GM18526 (cell line): ENCODE measurements around the gene SEMA4C.

Experiments used
- POLR2A ChIP-seq: IDR thresholded peaks from 3 replicates; pipeline ENCODE4 v1.6.1; 2011; ENCODE audit not compliant: insufficient read length; ENCODE audit errors: extremely low read depth

Gene SEMA4C

DNA sequence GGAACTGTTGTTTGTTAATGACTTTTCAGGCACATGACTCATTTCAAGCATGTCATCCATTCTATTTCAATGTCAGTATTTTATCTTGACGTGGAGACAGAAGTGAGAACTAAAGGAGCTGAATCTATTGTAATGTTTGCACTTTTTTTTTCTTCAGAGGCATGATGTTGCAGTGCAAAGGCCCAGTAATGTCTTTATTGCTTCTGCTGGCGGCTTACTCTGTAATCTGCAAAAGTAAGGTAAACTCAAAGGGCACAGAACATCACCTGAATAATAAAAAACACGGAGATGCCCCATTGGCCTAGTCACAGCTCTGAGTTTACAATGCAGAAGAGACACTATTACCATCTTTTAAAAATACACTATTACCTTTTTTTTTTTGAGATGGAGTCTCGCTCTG, 56.2 kb downstream of the SEMA4C start:
- no peak for TF ChIP-seq POLR2A

DNA sequence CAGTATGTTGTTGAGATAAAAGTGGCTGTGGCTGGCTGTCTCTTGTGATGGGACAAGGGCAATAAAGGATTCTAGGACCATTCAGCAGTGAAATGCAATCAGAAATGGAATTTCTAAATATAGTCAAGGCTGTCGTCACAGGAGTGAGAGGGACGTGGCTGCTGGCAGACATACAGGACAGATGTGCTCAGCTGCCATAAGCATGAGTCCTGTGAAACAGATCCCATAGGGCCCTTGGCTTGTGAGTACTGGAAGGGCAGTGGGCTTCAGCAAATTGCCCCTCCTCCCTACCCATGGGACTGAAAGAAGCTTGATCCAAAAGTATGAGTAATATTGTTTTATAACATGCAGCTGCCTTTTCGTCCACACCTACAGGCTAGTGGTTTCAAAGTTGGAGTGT, 58.0 kb downstream of the SEMA4C start:
- TF ChIP-seq POLR2A = no peak

DNA sequence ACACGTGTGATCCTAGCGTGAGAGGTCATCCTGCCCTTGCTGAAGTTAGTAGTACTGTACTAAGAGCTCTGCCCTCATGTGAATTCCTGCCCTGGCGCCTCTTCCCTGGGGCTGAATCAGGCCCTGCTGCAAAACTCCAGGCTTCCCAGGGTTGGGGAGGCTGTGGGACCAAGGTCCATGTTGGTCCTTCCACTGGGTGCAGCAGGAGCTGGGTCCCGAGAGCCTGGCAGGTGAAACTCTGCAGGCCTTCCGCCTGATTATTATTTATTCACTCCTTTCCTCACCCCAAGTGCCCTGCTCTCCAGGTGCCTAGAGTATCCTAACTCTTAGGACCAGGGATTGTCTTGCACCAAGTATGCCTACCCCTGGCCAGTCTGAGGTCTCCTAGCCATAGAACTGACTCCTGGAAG, 59.1 kb downstream of the SEMA4C start:
- TF ChIP-seq POLR2A = no peak

DNA sequence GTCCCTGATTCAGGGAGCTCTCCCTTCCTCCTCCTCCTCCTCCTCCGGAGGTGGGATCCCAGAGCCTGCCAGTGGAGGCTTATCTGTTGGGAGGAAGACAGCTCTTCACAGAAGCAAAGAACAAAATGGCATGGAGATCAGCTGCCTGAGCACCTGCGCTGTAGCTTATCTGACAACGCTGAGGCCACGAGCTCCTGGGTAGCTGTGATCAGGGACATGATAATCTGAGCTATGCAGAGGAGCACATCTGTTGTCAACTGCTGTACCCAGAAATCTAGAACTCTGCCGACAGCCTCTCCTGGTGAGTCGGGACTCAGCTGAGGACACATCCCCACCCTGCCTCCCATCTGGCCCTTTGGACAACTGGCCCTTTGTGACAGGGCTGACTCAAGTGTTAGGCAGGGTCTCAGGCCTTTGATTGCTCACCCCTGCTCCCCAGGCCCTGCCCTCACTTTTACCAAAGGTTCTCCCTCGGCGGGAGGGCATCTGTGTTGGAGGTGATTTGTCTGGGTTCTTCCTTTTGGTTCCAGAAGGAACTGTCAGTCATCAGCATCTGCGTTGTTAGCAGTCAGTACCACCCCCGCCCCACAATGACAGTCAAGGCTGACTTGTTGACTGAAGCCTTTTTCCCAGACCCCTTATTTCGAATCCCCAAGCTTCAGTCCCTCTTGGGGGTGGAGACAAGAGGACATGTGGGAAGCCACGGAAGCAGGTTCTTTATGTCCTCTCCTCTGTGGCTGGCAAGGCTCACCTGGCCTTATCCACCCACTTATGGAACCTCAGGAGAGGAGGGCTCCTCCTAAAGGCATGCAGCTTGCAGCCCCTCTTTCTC, 59.7 kb downstream of the SEMA4C start:
- no peak for TF ChIP-seq POLR2A
